Trophoblast cell (in vitro differentiated cells and primary cell): ENCODE data around the gene LDHD.

Source experiments
- DNase-seq, 2 donors: peaks; one replicate each; pipeline ENCODE4 v3.0.0-alpha.2; 2016
- H2AFZ ChIP-seq: 2 replicates; pipeline ENCODE4 v1.6.1; 2013; ENCODE audit warnings: low read length, moderate library complexity, mild to moderate bottlenecking; ENCODE audit not compliant: insufficient read depth, poor library complexity
- H2AK5ac ChIP-seq: 2 replicates; pipeline ENCODE4 v1.6.1; 2013; ENCODE audit warnings: mild to moderate bottlenecking, low read length
- H2BK120ac ChIP-seq: 2 replicates; pipeline ENCODE4 v1.6.1; 2013; ENCODE audit warnings: low read length, mild to moderate bottlenecking, moderate library complexity; ENCODE audit not compliant: insufficient read depth, poor library complexity
- H2BK12ac ChIP-seq: 2 replicates; pipeline ENCODE4 v1.6.1; 2013; ENCODE audit warnings: mild to moderate bottlenecking, low read length, moderate library complexity
- H2BK5ac ChIP-seq: 2 replicates; pipeline ENCODE4 v1.6.1; 2013; ENCODE audit warnings: low read length, low read depth, moderate library complexity, mild to moderate bottlenecking; ENCODE audit not compliant: poor library complexity
- H3K14ac ChIP-seq: 2 replicates; pipeline ENCODE4 v1.6.1; 2013; ENCODE audit warnings: mild to moderate bottlenecking, low read length
- H3K18ac ChIP-seq: 2 replicates; pipeline ENCODE4 v1.6.1; 2013; ENCODE audit warnings: mild to moderate bottlenecking, low read length
- H3K23ac ChIP-seq: 2 replicates; pipeline ENCODE4 v1.6.1; 2013; ENCODE audit warnings: low read length
- H3K27ac ChIP-seq: 2 replicates; pipeline ENCODE4 v1.5.1; 2013; ENCODE audit warnings: low read depth, mild to moderate bottlenecking, inconsistent platforms, low read length, moderate library complexity
- H3K27me3 ChIP-seq: 2 replicates; pipeline ENCODE4 v1.6.1; 2013; ENCODE audit warnings: inconsistent platforms, mild to moderate bottlenecking, low read length, moderate library complexity; ENCODE audit not compliant: insufficient read depth
- H3K36me3 ChIP-seq, 2 experiments: 1 replicate in 1 of 2; 2 replicates in 1 of 2; pipeline ENCODE4 v1.6.1; 2013; ENCODE audit warnings: low read length in 2 of 2, mild to moderate bottlenecking in 2 of 2, moderate library complexity in 1 of 2; ENCODE audit not compliant: insufficient read depth in 2 of 2, control insufficient read depth in 1 of 2
- H3K4ac ChIP-seq: 2 replicates; pipeline ENCODE4 v1.6.1; 2013; ENCODE audit warnings: low read depth, mild to moderate bottlenecking, low read length, moderate library complexity
- H3K4me1 ChIP-seq, 2 experiments: 1 replicate in 1 of 2; 2 replicates in 1 of 2; pipeline ENCODE4 v1.6.1; 2013; ENCODE audit warnings: low read length in 2 of 2, mild to moderate bottlenecking in 2 of 2, moderate library complexity in 1 of 2; ENCODE audit not compliant: insufficient read depth in 2 of 2, control insufficient read depth in 1 of 2
- H3K4me2 ChIP-seq: 2 replicates; pipeline ENCODE4 v1.6.1; 2013; ENCODE audit warnings: inconsistent platforms, mild to moderate bottlenecking, low read length, moderate library complexity
- H3K4me3 ChIP-seq: 2 replicates; pipeline ENCODE4 v1.5.1; 2013; ENCODE audit warnings: mild to moderate bottlenecking, low read depth, low read length, inconsistent platforms
- H3K79me1 ChIP-seq: one replicate; pipeline ENCODE4 v1.6.1; 2013; ENCODE audit warnings: low read length
- H3K79me2 ChIP-seq: 2 replicates; pipeline ENCODE4 v1.6.1; 2013; ENCODE audit warnings: low read length, mild to moderate bottlenecking; ENCODE audit not compliant: control insufficient read depth, insufficient read depth, poor library complexity
- H3K9ac ChIP-seq: 2 replicates; pipeline ENCODE4 v1.6.1; 2013; ENCODE audit warnings: mild to moderate bottlenecking, low read length
- H3K9me3 ChIP-seq: 2 replicates; pipeline ENCODE4 v1.6.1; 2013; ENCODE audit warnings: low read depth, mild to moderate bottlenecking, control low read depth, inconsistent platforms, low read length; ENCODE audit not compliant: insufficient read depth
- H4K12ac ChIP-seq: 2 replicates; pipeline ENCODE4 v1.6.1; 2013; ENCODE audit warnings: low read depth, mild to moderate bottlenecking, low read length, moderate library complexity
- H4K8ac ChIP-seq: 2 replicates; pipeline ENCODE4 v1.6.1; 2013; ENCODE audit warnings: low read depth, mild to moderate bottlenecking, low read length, moderate library complexity
- H4K91ac ChIP-seq: one replicate; pipeline ENCODE4 v1.6.1; 2013; ENCODE audit warnings: low read depth, mild to moderate bottlenecking, low read length, moderate library complexity
- WGBS: extraction: QIAGEN DNeasy Blood & Tissue Kit; methylation state at CpG from one replicate; pipeline ENCODE4 v1.1.7; 2013; ENCODE audit warnings: missing lambda C conversion rate; ENCODE audit not compliant: insufficient read length, insufficient coverage; ENCODE audit errors: extremely low coverage; 5-methylcytosine and 5-hydroxymethylcytosine counted together

Gene LDHD

DNA sequence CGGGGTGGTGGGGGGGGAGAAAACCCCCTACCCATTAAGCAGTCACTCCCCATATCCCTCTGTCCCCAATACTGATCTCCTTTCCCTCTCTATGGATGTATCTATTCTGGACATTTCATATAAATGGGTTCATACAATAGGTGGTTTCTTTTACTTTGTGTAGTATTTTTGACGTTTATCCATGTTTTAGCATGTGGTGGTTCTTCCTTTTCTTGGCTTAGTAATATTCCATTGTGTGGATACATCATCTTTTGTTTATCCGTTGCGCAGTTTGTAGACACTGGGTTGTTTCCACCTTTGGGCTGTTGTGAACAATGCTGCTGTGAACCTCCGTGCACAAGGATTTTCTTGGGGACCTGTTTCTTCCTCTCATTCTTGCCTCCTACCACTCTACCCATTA lies 12.6 kb downstream of the LDHD start:
- Histone ChIP-seq H4K91ac (no peak overlapping the region), H3K9ac (no peak overlapping the region)
- WGBS: no CpG with 5 or more reads among the region's 5 CpGs

DNA sequence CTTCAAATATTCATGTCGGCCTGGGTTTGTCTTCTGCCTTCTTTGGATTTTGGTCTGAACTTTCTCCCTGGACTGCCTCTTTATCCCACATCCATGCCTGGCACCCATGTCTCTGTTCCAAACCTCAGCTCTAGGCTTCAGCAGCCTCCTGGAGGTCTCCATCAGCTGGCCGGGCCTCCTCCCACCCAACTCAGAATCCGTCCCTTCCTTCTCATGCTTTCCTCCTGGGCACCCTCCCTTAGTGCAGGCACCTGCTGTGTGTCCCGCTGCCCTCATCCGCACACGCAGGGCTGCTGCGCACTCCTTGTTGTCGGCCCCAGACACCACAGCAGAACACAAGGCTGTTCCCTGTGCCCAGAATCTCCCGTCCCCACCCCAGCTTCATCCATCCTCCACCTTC lies 14.0 kb downstream of the LDHD start:
- Histone ChIP-seq H2AK5ac (no peak overlapping the region), H3K4ac (no peak overlapping the region), H2BK120ac (no peak overlapping the region), H3K23ac (no peak overlapping the region), H3K79me2 (peaks cover 4% of the 10 kb centered on the region), H3K4me1 (peaks cover 38 to 45% of the 10 kb centered on the region in 2 experiments), H2BK5ac (no peak overlapping the region), H3K79me1 (peaks cover 3% of the 10 kb centered on the region), H3K36me3 (peaks cover 5 to 7% of the 10 kb centered on the region in 2 experiments), H3K4me3 (no peak overlapping the region), H4K12ac (no peak overlapping the region), H3K18ac (no peak overlapping the region), H2BK12ac (no peak overlapping the region), H3K14ac (no peak overlapping the region), H4K91ac (no peak overlapping the region), H2AFZ (no peak overlapping the region), H3K27me3 (no peaks in the 10 kb centered on the region), H4K8ac (no peak overlapping the region), H3K9ac (no peak overlapping the region), H3K27ac (no peak overlapping the region), H3K9me3 (no peaks in the 10 kb centered on the region), H3K4me2 (no peak overlapping the region)
- no CpG with 5 or more reads among the region's 9 CpGs for WGBS
- DNase-seq: no peak

More for the DNA sequence above, 12.6 kb downstream of the LDHD start:
- Histone ChIP-seq H3K9me3 (no peaks in the 10 kb centered on the region), H3K4me3 (no peak overlapping the region), H2AK5ac (no peak overlapping the region), H3K23ac (no peak overlapping the region), H3K27me3 (no peaks in the 10 kb centered on the region), H3K79me1 (peaks cover 3% of the 10 kb centered on the region), H2BK120ac (no peak overlapping the region), H3K36me3 (peaks cover 9% of the 10 kb centered on the region in 2 experiments), H3K14ac (no peak overlapping the region), H3K18ac (no peak overlapping the region), H3K27ac (no peak overlapping the region), H3K4me2 (no peak overlapping the region), H2BK12ac (no peak overlapping the region), H3K79me2 (peaks cover 4% of the 10 kb centered on the region), H2BK5ac (no peak overlapping the region), H4K12ac (no peak overlapping the region), H2AFZ (no peak overlapping the region), H3K4me1 (peaks cover 28 to 34% of the 10 kb centered on the region in 2 experiments), H3K4ac (no peak overlapping the region), H4K8ac (no peak overlapping the region)
- no peak for DNase-seq

DNA sequence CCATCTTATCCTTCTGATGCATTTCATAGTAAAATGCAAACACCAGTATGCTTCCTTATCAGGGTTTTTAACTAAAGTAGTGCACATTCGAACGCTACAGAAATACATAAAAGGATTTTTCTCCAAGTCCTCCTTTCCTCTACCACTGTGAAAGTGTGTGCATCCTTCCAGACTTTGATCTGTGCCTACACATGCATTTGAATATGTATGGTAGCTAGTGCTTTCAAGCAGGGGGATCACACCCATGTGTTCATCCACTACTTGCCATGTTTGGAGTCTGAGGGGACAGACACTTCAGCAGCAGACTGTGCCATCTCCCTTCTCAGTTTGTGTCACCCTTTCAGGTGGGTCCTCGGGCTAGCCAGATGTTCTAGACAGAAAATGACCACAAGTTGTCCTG lies 14.9 kb downstream of the LDHD start:
- H2BK120ac ChIP-seq: no peak overlapping the region
- H3K23ac ChIP-seq: no peak overlapping the region
- no peak for DNase-seq
- peaks cover 45 to 50% of the 10 kb centered on the region in 2 experiments for H3K4me1 ChIP-seq
- no peak overlapping the region for H2AFZ ChIP-seq
- no peak overlapping the region for H4K91ac ChIP-seq
- H3K9ac ChIP-seq: no peak overlapping the region
- no peak overlapping the region for H4K12ac ChIP-seq
- H3K79me2 ChIP-seq: peaks cover 4% of the 10 kb centered on the region
- H3K79me1 ChIP-seq: peaks cover 8% of the 10 kb centered on the region
- no peaks in the 10 kb centered on the region for H3K9me3 ChIP-seq
- H3K36me3 ChIP-seq: peaks cover 2 to 7% of the 10 kb centered on the region in 2 experiments
- no peaks in the 10 kb centered on the region for H3K27me3 ChIP-seq
- no peak overlapping the region for H2BK5ac ChIP-seq
- H3K4ac ChIP-seq: no peak overlapping the region
- no peak overlapping the region for H4K8ac ChIP-seq
- H2AK5ac ChIP-seq: no peak overlapping the region
- H3K4me2 ChIP-seq: no peak overlapping the region
- H2BK12ac ChIP-seq: no peak overlapping the region
- no CpG with 5 or more reads among the region's 3 CpGs for WGBS
- H3K14ac ChIP-seq: no peak overlapping the region
- no peak overlapping the region for H3K27ac ChIP-seq
- H3K18ac ChIP-seq: no peak overlapping the region
- H3K4me3 ChIP-seq: no peak overlapping the region

DNA sequence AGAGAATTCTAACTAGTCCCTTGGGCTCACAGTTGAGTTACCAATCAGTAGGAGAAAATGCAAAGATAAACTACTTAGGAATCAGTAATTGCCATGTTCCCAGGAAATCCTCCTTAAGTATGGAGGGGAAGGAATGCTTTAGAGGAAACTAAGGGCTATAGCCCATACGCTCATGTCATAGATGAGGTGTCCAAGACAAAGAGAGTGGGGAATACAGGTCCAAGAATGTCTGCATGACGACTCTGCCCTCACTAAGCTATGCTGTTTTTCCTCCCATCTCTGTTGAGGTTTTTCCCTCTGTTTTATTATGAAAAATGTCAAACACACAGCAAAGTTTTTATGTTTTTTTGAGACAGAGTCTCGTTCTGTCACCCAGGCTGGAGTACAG lies 16.0 kb downstream of the LDHD start:
- Histone ChIP-seq H3K79me2 (peaks cover 8% of the 10 kb centered on the region), H3K23ac (no peak overlapping the region), H4K8ac (no peak overlapping the region), H4K12ac (no peak overlapping the region), H2BK120ac (no peak overlapping the region), H3K18ac (no peak overlapping the region), H2AK5ac (no peak overlapping the region), H3K27me3 (no peaks in the 10 kb centered on the region), H3K9me3 (no peaks in the 10 kb centered on the region), H2BK12ac (no peak overlapping the region), H3K9ac (no peak overlapping the region), H2AFZ (no peak overlapping the region), H3K27ac (no peak overlapping the region), H3K36me3 (peaks cover 5 to 9% of the 10 kb centered on the region in 2 experiments), H3K14ac (no peak overlapping the region), H3K4me2 (no peak overlapping the region), H3K4me3 (no peak overlapping the region), H3K4ac (no peak overlapping the region), H4K91ac (no peak overlapping the region), H3K79me1 (peaks cover 15% of the 10 kb centered on the region), H2BK5ac (no peak overlapping the region), H3K4me1 (peaks cover 41 to 48% of the 10 kb centered on the region in 2 experiments)
- WGBS: no CpG with 5 or more reads among the region's 3 CpGs
- DNase-seq: no peak
